HG03571 (cell line): Measurements from ENCODE around the gene KIAA0040.
"Not testable (repeated sequence)": the region's sequence is repeated elsewhere in the genome, so short reads cannot be mapped to it uniquely, and the experiment has no call there.

Source experiments
- ATAC-seq: cut with Tn5 transposase; IDR thresholded peaks from one replicate; pipeline ENCODE4 v1.9.1; 2021; ENCODE audit not compliant: unreplicated experiment

KIAA0040 gene

GRCh38 chr1:175108331-175108820, 84.2 kb downstream of the KIAA0040 start:
- ATAC-seq, result not testable (repeated sequence)
